RCC 7860 (cell line): ENCODE data around the gene ARMC6.
A peak's percentile ranks its signal among the peaks of the same experiment; 100 is the strongest.

Source experiments
- DNase-seq: peaks from one replicate; pipeline ENCODE4 v3.0.0-alpha.2; 2015; ENCODE audit warnings: low spot score
- FAIRE-seq: peaks from 2 replicates; lab custom pipeline; 2012; peaks lifted over from hg19 to GRCh38; lab: Jason Lieb, UNC

ARMC6 gene

DNA sequence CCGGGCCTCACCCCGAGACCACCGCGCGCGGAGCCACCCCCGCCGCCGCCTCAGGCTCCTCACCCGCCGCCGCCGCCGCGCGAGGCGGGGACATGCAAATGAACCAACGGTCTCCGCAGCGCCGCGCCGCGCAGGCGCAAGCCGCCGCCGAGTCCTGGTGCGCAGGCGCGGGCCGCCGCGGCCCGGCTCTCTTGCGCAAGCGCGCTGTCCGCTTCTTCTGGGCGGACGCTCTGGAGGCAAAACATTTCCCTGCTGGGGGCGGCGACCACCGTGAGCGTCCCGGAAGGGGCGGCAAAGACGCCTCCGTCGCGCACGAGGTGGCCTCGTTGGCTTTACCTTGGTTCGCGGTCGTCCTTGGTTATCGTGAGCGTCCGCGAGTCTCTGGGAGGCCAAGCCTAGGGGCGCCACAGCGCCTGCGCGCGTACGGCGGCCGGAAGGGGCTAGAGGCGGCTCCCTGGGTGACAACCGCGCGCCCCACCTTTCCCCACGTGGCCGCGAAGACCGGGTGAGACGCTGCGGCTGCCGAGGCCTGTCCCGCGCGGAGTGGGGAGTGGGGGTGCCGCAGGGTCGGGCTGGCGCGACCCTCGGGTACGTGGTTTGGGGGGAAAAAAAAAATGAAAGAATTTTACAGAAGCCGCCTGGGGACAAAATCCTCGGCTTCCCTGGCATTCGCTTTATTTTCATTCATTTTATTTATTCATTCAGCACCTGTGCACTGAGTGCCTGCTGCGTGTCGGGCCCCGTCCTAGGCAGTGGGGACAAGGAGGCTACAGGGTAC is at the start of gene ARMC6, which contains the start of gene SUGP2:
Gene ARMC6 (plus strand): TSS at position 178 of the 778 bp plus-strand sequence. CDS start 607 bp downstream, outside the sequence.
Gene SUGP2 (minus strand): TSS at position 92 of the 778 bp plus-strand sequence. CDS start 2,446 bp downstream, outside the sequence.
- FAIRE-seq (no peak), DNase-seq (peak; percentile 75)

DNA sequence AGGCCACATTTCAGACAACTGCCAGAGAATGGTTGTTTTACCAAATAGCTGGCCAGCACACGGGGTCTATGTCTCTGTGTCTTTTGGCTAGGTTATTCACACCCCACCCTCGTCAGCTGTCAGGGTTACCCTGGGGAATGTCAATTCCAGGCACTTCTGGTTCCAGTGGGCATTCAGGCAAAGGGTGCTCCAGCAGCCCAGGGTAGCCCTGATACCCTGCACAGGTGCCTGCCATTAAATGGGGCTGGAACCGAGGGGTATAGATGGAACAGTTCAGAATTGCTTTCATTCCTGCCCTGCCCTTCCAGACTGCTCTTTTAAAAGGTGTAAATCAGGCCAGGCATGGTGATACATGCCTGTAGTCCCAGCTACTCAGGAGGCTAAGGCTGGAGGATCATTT is 49.2 kb upstream of the ARMC6 start:
- FAIRE-seq (no peak), DNase-seq (no peak)

DNA sequence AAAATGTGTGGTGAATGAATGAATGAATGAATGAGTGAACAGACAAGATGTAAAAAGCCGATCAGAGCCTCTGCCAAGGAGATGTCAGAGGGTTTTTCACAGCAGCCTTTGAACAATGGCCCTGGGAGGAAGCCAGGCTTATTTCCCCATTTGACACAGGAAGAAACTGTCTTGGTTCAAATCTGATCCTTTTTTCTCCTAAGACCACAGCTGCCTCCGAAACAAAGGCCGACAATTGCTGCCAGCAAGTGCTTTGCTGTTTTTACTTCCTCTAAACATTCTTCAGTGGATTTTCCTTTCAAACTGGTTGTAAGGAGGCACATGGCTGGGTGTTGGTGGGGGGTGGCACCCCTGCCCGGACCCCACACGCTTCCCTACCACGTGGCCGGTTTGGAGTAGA is 48.1 kb upstream of the ARMC6 start:
- DNase-seq = no peak
- FAIRE-seq = no peak

DNA sequence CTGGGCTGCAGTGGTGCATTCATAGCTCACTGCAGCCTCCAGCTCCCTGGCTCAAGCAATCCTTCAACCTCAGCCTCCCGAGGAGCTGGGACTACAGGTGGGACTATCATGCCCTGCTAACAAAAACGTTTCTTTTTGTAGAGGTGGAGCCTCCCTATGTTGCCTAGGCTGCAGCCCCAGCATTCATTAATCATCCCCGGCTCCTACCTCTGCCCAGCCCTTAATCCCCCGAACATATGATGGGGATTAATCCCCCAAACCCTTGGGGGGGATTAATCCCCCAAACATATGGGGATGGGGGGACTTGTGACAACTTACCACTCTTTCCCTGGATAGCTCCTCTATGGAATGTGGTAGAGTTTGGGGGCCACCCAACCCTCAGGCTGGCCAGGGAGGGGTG is 45.9 kb upstream of the ARMC6 start:
- FAIRE-seq (no peak), DNase-seq (no peak)

DNA sequence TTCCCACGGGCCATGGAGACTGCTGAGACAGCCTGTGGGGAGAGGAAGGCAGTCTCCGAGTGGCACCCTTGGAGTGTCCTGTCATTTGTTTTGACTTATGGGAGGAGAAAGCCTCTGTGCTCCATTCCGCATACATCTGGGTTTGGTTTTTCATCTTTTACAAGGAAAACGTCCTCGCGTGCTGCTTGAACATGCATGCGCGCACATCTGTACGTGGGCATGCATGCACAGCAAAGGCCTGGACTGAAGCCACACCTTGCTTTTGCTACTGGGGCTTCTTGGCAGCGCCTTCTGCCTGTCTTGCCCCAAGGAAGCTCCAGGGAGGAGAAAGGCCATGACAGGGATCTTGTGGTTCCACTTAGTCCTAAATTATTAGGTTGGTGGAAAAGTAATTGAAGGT is 44.1 kb upstream of the ARMC6 start:
- no peak for FAIRE-seq

DNA sequence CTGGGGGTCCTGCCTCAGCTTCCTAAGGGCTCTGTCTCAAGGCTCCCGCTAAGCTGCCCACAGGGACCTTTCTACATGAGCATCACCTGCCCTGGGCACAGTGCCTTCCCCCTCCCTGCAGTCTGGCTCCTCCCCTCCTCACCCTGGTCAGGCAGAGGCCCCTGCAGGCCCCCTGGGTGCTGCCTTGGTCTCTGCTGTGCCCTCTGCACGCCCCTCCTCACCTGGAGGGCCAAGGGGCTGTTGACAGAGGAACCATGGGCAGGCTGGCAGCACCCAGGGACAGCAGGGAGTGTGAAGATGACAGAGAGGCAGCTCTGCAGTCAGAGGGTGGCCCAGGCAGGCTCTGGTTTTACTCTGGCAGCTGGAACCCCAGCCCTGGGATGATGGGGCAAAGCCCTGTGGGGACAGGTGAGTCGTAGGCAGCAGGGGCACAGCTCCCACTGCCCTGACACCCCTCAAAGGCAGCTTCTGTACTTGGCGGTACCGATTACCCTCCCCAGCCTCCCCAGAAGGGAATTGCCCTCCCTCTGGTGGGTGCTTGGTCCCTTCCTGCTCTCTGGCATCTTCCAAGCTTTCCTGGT is 43.2 kb upstream of the ARMC6 start:
- FAIRE-seq (no peak), DNase-seq (no peak)

More for the DNA sequence above, 44.1 kb upstream of the ARMC6 start:
- DNase-seq = no peak

DNA sequence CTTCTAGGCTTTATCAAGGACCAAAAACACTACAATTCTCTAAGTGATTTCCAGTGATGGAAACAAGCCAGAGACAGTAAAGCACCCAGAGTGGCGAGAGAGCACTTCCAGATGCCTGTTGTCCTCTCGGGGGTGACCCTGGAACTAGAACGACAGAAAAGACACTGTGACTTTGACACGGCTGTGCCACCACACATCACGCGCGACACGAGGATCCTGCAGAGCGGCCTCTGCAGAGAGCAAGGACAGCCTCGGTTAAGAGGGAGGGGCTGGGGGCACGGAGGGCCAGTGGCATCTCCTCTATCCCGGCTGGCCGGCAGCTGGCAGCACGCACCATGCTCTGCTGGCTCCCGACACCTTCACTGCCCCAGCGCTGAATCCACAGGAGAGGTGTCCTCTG is 42.4 kb upstream of the ARMC6 start:
- DNase-seq (no peak), FAIRE-seq (no peak)

DNA sequence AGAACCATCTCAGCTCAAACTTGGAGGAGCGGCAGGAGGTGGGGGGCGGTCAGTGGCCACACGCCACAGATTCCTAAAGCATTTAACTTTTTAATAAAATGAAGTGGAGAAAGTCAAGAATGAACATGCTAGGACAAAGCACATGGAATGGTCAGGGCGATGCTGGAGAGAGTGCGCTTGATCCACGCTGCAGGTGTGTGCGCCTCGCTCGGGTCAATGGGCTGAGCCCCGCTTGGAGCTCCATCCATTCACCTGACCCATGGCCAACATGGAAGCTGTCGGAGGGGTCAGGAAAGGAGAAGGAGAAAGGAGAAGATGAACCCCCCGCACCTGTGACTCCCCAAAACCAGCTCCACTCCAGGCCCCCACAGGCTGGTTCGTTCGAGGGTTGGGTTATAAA is 41.9 kb upstream of the ARMC6 start:
- DNase-seq = no peak
- no peak for FAIRE-seq

DNA sequence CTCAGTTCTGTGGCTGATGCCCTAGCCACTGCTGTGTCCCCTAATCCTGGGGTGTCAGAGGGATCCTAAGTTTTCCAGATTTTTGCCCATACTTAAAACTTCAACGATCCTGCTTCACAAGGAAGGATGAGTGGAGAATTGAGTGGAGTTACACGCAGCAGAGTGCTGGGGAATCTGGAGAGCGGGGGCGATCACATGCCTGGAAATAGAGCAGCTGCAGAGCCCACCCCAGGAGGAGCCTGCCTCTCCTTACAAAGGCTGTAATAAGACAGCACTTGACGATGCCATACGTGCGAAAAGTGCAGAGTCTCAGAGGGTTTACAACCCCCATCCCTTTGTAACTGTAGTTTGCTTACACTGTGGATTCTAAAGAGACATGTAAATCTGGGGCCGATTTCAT is 40.7 kb upstream of the ARMC6 start:
- DNase-seq (no peak), FAIRE-seq (no peak)

DNA sequence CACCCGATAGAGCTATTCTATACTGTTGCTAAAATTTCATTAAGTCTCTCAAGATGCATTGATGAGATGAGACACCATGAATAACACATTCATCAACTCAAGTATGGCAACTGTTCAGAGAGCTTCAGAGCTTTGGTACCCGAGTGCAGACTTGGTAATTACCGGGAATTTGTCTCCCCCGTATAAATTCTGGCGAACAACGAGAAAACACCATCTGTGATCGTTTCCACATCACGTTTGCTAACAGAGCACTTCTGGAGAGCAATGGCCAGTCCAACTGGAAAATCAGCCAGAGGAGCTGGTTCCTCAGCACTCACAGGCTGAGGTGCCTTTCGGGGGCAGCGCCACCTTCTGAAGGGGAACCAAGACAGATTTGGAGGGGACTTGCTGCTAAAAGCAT is 40.3 kb upstream of the ARMC6 start:
- DNase-seq (no peak), FAIRE-seq (no peak)

DNA sequence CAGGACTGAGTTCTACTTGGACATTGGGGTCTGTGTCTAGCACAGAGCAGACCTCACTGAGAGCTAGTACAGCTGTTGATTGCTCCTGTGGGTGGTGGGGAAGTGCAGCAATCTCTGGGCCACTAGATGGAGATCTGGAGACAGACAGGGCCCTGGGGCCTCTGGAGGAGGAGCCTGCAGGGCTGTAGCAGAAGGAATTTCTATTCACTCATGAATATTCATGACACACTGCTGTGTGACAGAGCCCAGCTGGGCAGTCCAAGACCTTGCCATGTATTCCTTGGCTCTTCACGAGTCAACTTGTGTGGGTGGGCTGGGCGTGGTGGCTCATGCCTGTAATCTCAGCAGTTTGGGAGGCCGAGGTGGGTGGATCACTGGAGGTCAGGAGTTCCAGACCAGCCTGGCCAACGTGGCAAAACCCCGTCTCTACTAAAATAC is 37.6 kb upstream of the ARMC6 start:
- no peak for FAIRE-seq
- peak; percentile 41 for DNase-seq

DNA sequence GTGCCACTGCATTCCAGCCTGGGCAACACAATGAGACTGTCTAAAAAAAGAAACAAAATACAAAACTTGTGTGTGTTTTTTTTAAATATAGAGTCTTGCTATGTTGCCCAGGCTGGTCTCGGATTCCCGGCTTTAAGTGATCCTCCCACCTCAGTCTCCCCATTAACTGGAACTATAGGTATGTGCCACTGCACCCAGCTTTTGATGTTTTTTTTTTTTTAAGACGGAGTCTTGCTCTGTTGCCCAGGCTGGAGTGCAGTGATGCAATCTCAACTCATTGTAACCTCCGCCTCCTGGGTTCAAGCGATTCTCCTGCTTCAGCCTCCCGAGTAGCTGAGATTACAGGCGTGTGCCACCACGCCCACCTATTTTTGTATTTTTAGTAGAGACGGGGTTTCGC is 37.1 kb upstream of the ARMC6 start:
- no peak for DNase-seq
- FAIRE-seq = no peak

DNA sequence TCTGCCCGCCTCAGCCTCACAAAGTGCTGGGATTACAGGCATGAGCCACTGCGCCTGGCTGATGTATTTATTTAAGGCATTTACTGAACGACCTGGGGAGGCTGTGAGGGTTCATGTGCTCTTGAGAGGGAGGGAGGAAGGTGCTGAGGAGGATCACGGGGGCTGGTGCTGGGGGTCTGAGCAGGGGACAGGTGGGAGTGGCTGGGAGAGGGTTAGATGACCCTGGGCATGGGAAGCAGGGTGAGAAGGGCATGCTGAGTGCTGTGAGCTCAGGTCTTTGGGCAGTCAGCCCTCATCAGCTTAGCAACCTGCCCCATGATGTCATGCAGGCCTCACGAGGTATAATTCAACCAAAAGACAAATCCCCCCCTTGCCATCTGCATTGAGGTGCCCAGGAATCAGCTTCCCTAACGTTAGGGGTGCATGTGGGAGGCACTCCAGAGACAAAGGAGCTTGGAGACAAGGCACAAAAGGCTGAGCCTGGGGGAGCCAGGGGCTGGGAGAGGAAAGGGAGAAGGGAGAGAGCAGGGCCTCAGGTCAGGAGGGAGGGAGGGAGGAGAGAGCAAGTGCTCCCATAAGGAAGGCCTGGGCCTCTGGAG is 36.5 kb upstream of the ARMC6 start:
- FAIRE-seq (no peak), DNase-seq (no peak)

DNA sequence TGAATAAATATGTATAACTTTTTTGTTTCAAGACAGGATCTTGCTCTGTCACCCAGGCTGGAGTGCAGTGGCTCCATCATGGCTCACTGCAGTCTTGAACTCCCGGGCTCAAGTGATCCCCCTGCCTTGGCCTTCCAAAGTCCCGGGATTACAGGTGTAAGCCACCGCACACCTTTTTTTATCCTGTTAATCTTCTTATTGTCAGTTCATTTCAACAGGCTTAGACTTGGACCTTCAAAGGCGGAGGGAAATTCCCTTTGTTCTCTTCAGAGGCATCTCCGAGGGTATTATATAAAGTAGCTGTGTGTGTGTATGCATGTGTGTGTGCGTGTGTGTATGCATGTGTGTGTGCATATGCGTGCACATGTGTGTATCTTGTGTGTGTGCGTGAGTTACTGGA is 35.1 kb upstream of the ARMC6 start:
- FAIRE-seq = no peak
- DNase-seq = no peak

DNA sequence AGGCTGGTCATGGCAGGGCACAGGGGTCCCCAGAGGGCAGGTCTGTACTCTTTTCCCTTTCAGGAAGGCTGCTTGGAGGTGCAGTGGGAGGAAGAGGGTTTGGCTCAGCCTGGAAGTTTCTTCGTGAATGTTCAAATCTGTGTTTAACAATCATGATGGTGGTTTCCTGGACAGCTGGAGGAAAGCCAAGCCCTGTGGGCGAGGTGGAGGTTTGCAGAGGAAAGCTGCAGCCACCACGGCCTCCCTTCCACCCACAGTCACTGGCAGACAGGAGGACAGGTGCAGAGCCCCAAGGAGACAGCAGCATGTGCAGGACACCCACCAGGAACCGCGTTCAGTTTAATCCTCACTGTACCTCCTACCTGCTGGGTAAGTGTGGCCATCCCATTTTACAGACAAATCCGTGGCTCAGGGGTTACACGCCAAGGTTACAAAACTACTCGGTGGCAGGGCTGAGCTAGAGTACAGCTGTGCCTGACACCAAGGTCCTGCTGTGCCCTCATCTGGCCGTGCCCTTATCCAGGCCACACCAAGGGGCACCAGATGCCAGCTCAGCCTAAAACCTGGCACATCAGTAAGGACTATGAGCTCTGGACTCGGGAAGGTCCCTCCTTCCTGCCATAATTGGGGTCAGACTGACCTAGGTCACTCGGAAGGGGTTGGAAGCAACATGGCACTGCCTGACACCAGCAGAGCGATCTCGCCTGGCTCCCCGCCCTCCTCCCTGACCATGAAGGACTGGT is 34.2 kb upstream of the ARMC6 start:
- DNase-seq (no peak), FAIRE-seq (no peak)

DNA sequence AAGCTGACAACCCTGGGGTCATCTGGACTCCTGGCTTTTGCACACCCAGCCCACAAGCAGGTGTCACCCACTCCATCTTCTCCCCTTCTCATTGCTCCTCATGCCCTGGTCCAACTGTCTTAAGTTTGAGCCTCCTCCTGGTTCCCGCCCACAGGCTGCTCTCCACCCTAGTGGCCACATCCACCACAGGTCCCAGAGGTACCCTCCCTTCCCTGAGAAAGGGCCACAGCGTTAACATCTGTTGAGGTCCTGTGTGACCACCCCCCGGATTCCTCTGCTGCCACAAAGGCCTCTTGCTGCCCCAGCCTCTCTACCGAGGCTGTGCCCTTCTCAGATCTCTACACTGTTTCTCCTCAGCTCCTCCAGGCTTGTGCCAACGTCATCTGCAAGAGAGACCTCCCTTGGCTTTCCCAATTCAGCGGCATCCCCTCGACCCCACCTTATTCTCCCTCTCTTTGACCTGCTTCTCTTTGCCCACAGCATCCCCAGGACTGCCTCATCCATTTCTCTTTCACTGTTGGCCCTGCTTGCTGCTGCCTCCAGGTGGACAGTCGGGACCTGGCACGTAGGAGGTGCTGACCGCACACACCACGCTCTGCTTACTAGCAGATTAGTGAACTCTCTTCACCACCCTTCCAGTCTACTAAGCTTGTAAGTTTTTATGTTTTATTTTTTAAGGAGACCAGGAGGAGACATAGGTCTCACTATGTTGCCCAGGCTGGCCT is 33.3 kb upstream of the ARMC6 start:
- no peak for DNase-seq

DNA sequence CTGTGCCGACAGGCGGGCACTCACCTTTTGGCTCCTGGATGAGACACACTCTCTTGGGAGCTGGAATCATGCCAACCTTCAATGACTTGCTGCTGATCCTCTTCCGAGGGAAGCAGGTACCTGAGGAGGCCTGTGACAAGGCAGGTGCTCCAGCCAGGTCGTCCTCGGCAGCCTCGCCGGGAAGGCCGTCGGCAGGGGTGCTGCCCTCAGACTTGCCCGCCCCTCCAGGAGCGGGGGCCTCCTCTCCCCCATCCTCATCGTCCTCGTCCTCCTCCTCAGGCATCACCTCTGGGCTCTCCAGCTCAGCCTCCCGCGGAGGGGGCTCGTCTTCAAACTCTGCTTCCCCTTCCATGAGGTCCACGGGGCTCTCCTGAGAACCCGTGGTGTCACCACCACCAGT is 29.3 kb upstream of the ARMC6 start:
- FAIRE-seq (no peak), DNase-seq (no peak)

More for the DNA sequence above, 33.3 kb upstream of the ARMC6 start:
- FAIRE-seq = no peak

DNA sequence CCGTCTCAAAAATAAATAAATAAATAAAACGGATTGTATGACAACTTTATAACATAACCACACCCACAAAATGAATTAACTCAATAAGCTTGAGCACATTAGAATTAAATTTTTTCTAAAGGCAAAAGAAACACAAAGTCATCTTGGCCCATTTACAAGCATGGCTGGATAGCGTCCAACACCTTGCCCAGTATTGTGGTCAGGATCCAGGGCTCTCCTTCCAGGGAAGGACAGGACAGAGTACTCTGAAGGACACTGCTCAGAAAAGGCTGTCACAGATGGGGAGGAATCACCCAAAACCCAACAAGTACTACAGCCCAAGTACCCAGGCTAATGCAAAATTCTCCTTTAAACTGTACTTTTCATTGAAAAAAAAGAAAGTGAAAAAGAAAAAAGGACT is 27.2 kb upstream of the ARMC6 start:
- no peak for FAIRE-seq

DNA sequence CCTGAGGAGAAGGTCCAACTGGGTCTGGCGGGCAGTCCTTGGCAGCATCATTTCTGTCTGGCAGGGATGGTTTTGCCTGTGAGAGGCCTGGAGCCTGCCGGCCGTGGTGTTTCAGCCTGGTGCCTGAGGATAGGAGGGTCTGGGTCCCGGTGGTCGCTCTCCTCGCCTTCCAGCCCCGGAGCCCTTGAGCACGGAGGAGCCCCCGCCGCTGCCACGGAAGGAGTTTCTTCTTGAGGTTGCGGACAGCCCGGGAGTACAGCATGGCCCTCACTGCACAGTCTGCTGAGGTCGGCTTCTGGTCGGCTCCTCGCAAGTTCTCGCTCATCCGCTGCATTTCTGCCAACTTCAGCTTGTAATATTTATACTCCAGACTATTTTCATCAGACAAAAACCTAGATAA is 23.5 kb upstream of the ARMC6 start:
- DNase-seq = no peak
- no peak for FAIRE-seq

More for the DNA sequence above, 27.2 kb upstream of the ARMC6 start:
- no peak for DNase-seq

DNA sequence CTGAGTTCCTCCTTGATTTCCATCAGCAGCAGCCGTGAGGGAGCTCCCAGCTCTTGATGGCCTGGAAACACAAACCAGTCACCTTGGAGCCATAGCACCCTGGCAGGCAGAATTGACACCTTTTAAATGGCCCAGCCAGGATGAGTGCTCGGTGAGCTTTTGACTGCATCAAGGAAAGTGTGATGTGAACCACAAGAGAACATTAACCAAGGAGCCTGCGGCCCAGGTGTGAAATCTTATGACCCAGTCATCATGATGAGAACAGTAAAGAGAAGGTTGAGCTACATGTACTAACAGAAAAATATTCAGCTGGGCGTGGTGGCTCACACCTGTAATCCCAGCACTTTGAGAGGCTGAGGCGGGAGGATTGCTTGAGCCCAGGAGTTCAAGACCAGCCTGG is 22.9 kb upstream of the ARMC6 start:
- DNase-seq (no peak), FAIRE-seq (no peak)

DNA sequence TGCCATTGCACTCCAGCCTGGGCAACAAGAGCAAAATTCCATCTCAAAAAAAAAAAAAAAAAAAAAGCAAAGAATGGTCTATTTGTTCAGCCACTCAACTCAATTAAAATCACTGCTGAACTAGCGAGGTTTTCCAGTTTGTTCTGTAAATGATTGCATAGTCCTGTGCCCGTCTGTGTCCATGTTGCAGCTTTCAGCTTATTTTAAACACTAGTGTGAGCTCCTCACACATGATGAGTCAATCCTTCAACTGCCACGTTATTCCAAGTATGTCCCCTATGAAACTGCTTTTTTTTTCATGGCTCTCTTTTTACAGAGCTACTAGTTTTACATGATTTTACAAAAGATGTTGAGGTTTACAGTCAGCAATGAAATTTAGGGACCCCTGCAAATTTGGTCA is 12.3 kb upstream of the ARMC6 start:
- peak; percentile 80 for FAIRE-seq
- DNase-seq = peak; percentile 60
